Spleen (tissue), 11 donors: Measurements from ENCODE around the gene RALGDS. TPM values are rescaled to one million over a fixed set of nuclear protein-coding genes. Genes with fewer than 3 reads are reported as not detected.
A peak's percentile ranks its signal among the peaks of the same experiment; 100 is the strongest.

Experiments used
- DNase-seq: peaks from one replicate; pipeline ENCODE4 v3.0.0-alpha.2; 2020
- H3K27ac ChIP-seq, 8 donors: fragments of 200-600 bp; sonication (generic) in 7 of 8; 1 replicate in 4 of 8; 2 replicates in 4 of 8; pipeline versions ENCODE4 v1.5.0 to v1.8.0; 2016 to 2021; ENCODE audit warnings: inconsistent platforms in 4 of 8, mild to moderate bottlenecking in 4 of 8, moderate library complexity in 1 of 8
- H3K27me3 ChIP-seq, 7 donors: fragments of 200-600 bp; sonication (generic) in 6 of 7; replicated peaks in 1 of 7; 1 replicate in 4 of 7; 2 replicates in 3 of 7; pipeline versions ENCODE4 v1.5.0 to v1.8.0; 2016 to 2021; ENCODE audit warnings: inconsistent platforms in 3 of 7, mild to moderate bottlenecking in 1 of 7
- H3K36me3 ChIP-seq, 6 donors: fragments of 200-600 bp; sonication (generic) in 5 of 6; 1 replicate in 4 of 6; 2 replicates in 2 of 6; pipeline versions ENCODE4 v1.5.0 to v1.8.0; 2016 to 2021; ENCODE audit warnings: inconsistent platforms in 2 of 6
- H3K4me1 ChIP-seq, 6 donors: fragments of 200-600 bp; sonication (generic) in 5 of 6; 1 replicate in 3 of 6; 2 replicates in 3 of 6; pipeline versions ENCODE4 v1.5.0 to v1.8.0; 2016 to 2021; ENCODE audit warnings: inconsistent platforms in 3 of 6
- H3K4me3 ChIP-seq, 8 donors: fragments of 200-600 bp; sonication (generic) in 7 of 8; 1 replicate in 4 of 8; 2 replicates in 4 of 8; pipeline versions ENCODE4 v1.5.0 to v1.8.0; 2016 to 2021; ENCODE audit warnings: inconsistent platforms in 4 of 8, mild to moderate bottlenecking in 4 of 8, moderate library complexity in 2 of 8
- H3K9me3 ChIP-seq, 8 donors: fragments of 200-600 bp; sonication (generic) in 7 of 8; 1 replicate in 4 of 8; 2 replicates in 4 of 8; pipeline versions ENCODE4 v1.5.0 to v1.8.0; 2016 to 2021; ENCODE audit warnings: inconsistent platforms in 4 of 8
- POLR2A ChIP-seq, 3 donors: fragments of 450-650 bp; IDR thresholded peaks; one replicate each; pipeline ENCODE4 v1.5.1; 2017; ENCODE audit warnings: antibody characterized with exemption in 3 of 3, mild to moderate bottlenecking in 1 of 3
- POLR2AphosphoS5 ChIP-seq, 3 donors: sonication (generic); formaldehyde crosslinking; IDR thresholded peaks; one replicate each; pipeline ENCODE4 v1.5.1; 2017; ENCODE audit warnings: antibody characterized with exemption in 3 of 3
- WGBS, 5 donors: extraction: QIAGEN DNeasy Blood & Tissue Kit in 3 of 5; methylation state at CpG; one replicate each; pipeline versions ENCODE4 v1.1.5 to v1.1.7; 2013 to 2018; 5-methylcytosine and 5-hydroxymethylcytosine counted together
- intact Hi-C: fragments of 100-400 bp; cut with DNase I; formaldehyde crosslinking; loops from one replicate; pipeline ENCODE4 v1.15.0; 2023; ENCODE audit warnings: low total_unique reads
- polyA plus RNA-seq, 3 donors: library from polyadenylated mRNA; stranded (reverse); fragments of 200-250 nt; gene quantifications; one replicate each; pipeline ENCODE4 v1.2.1, GENCODE V29; 2013
- total RNA-seq, 7 donors: library from RNA; depleted of rRNA in 3 of 7; stranded (reverse); fragments of >200 nt in 3 of 7; fragmentation: NEBNext Ultra II Directional in 4 of 7; extraction: Animal tissue kit (Norgen Biotek cat#: 25700) in 4 of 7; gene quantifications; one replicate each; pipeline versions ENCODE4 v1.1.0 to v1.2.1, GENCODE V29; 2016 to 2021
- TF ChIP-seq, protein P1 (sequence below), 11 experiments: fragments of 200-600 bp in 7 of 11; fragments of 450-650 bp in 4 of 11; sonication (generic) in 4 of 11; IDR thresholded peaks in 8 of 11; conservative IDR thresholded peaks in 3 of 11; 1 replicate in 7 of 11; 2 replicates in 4 of 11; pipeline versions ENCODE4 v1.4.0 to v1.8.0; 2016 to 2021; ENCODE audit warnings: antibody characterized with exemption in 11 of 11, inconsistent platforms in 4 of 11, mild to moderate bottlenecking in 1 of 11
- donor health status: healthy with polysubstance abuse.
- donor health status: DM: no; HTN: no; CAD: no; lungs with moderate emphysema.
- donor health status: DM: no; HTN: no; CAD: no.
- donor health status: Bipolar disorder and iron deficiency.
- donor health status: healthy.
- donor health status: DM: no; HTN: no; CAD: no.
- donor health status: DM: yes; HTN: yes; CAD: no.

Gene RALGDS
- total and polyA plus RNA-seq, 10 donors, result 21.3 to 74.3 (median 55.8) TPM

GRCh38 chr9:133118568-133118967, 2.5 kb downstream of the RALGDS start:
- TF ChIP-seq POLR2AphosphoS5 (IDR thresholded peaks at IDR 0.05) (no peak), POLR2A (IDR thresholded peaks at IDR 0.05) (no peak)
- TF ChIP-seq, protein P1, sequence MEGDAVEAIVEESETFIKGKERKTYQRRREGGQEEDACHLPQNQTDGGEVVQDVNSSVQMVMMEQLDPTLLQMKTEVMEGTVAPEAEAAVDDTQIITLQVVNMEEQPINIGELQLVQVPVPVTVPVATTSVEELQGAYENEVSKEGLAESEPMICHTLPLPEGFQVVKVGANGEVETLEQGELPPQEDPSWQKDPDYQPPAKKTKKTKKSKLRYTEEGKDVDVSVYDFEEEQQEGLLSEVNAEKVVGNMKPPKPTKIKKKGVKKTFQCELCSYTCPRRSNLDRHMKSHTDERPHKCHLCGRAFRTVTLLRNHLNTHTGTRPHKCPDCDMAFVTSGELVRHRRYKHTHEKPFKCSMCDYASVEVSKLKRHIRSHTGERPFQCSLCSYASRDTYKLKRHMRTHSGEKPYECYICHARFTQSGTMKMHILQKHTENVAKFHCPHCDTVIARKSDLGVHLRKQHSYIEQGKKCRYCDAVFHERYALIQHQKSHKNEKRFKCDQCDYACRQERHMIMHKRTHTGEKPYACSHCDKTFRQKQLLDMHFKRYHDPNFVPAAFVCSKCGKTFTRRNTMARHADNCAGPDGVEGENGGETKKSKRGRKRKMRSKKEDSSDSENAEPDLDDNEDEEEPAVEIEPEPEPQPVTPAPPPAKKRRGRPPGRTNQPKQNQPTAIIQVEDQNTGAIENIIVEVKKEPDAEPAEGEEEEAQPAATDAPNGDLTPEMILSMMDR (IDR thresholded peaks at IDR 0.05 in 8 of 11, conservative IDR thresholded peaks at IDR 0.05 in 3 of 11), result no peak
- H3K27ac ChIP-seq, result peak overlapping the region in 7 of 8 donors; percentile 75 to 95 (median 78)
- WGBS, 5 donors, result 67 to 93% (median 80%) methylated on average over 3 of the region's 3 CpGs
- intact Hi-C loops, result no loop called here
- no peak for DNase-seq
- H3K4me3 ChIP-seq, result peak overlapping the region in 1 of 8 donors; percentile 90
- no peaks in the 10 kb centered on the region for H3K9me3 ChIP-seq
- H3K4me1 ChIP-seq, result peaks cover 74 to 97% (median 94%) of the 10 kb centered on the region in 6 donors
- no peaks in the 10 kb centered on the region for H3K36me3 ChIP-seq
- no peaks in the 10 kb centered on the region for H3K27me3 ChIP-seq

DNA sequence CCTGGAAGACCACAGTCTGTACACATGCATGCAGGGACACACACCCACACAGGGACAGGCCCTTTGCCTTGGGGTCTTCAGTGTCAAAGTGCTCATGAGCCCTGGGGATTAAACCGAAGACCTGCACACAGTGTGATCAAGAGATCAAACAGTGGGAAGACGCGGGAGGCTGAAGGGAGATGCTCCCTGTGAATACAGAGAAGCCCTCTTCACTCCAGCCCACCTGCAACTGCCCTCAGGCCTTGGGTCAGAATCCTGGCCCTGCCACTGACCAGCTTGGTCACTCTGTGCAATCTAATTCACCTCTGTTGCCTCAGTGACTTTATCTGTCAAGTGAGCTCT, 2.9 kb downstream of the RALGDS start:
- Histone ChIP-seq H3K4me1 (peaks cover 78 to 97% (median 96%) of the 10 kb centered on the region in 6 donors), H3K4me3 (no peak overlapping the region), H3K9me3 (no peaks in the 10 kb centered on the region), H3K36me3 (no peaks in the 10 kb centered on the region), H3K27me3 (no peaks in the 10 kb centered on the region), H3K27ac (peak overlapping the region in 5 of 8 donors; percentile 41 to 95 (median 92))
- DNase-seq, result peak; percentile 56
- 85 to 92% (median 91%) methylated on average over 3 of the region's 3 CpGs for WGBS, 5 donors
- intact Hi-C loops, result no loop called here
- TF ChIP-seq POLR2A (IDR thresholded peaks at IDR 0.05) (no peak), POLR2AphosphoS5 (IDR thresholded peaks at IDR 0.05) (no peak)
- TF ChIP-seq, protein P1 (IDR thresholded peaks at IDR 0.05 in 8 of 11, conservative IDR thresholded peaks at IDR 0.05 in 3 of 11), result no peak

DNA sequence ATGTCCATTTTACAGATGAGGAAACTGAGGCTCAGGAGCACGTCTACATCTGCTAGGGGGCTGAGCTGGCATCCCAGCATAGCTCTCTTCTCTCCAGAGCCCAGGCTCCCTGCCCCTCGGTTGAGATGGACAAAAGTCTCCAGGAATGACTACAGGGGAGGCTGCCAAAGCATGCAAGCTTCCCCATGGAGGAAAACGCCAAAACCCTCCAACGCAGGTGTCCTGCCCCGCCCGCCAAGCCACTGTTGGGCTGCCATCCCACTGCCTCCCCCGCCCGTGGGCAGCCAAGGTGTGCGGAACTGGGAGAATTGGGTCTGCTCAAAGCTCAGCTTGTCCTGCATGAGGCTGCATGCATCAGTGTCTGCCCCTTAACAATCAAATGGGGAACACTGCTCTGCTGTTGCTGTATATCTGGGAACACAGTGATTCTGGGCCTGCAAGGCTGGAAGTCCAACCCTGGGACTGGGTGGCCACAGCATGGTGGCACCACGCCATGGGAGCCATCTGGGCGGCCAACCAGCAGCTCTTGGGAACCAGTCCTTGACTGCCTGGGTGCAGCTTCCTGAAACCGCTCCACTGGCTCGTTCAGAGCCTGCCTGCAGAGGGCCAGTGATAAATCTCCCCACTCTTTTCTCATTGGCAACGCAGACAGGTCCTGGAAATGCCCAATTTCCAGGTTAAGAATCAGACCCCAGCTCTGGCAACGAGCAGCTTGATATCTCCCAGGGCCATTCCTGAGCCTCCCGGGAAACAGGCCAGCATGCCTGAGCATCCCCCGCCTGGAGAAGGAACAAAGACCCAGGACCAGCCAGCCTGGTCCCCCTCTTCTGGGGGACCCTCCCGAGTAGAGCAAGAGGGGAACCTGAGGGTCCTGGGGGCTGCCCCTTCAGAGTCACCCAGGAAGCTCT, 3.5 kb downstream of the RALGDS start:
- no peaks in the 10 kb centered on the region for H3K9me3 ChIP-seq
- no peak overlapping the region for H3K4me3 ChIP-seq
- peaks cover 80 to 97% (median 96%) of the 10 kb centered on the region in 6 donors for H3K4me1 ChIP-seq
- 58 to 80% (median 74%) methylated on average over 14 to 18 of the region's 18 CpGs for WGBS, 5 donors
- peak; percentile 77 for DNase-seq
- peak; percentile 30 to 64 (median 61) for TF ChIP-seq POLR2AphosphoS5 (IDR thresholded peaks at IDR 0.05)
- TF ChIP-seq, protein P1 (IDR thresholded peaks at IDR 0.05 in 8 of 11, conservative IDR thresholded peaks at IDR 0.05 in 3 of 11), result no peak
- no peaks in the 10 kb centered on the region for H3K36me3 ChIP-seq
- intact Hi-C loops, result no loop called here
- H3K27me3 ChIP-seq, result no peaks in the 10 kb centered on the region
- H3K27ac ChIP-seq, result peak overlapping the region in 5 of 8 donors; percentile 41 to 95 (median 75)
